Sigmoid colon (tissue), 3 donors: Measurements from ENCODE around the gene NPW.

Experiments
- POLR2A ChIP-seq, 2 donors: fragments of 450-650 bp; IDR thresholded peaks; one replicate each; pipeline ENCODE4 v1.6.1; 2016; ENCODE audit warnings: antibody characterized with exemption in 2 of 2, mild to moderate bottlenecking in 2 of 2, moderate library complexity in 2 of 2
- TF ChIP-seq, protein P1 (sequence below), 4 experiments: fragments of 450-650 bp in 3 of 4; fragments of 200-600 bp in 1 of 4; IDR thresholded peaks; one replicate each; pipeline ENCODE4 v1.5.1; 2016 to 2019; ENCODE audit warnings: antibody characterized with exemption in 4 of 4, mild to moderate bottlenecking in 3 of 4, moderate library complexity in 2 of 4

DNA sequence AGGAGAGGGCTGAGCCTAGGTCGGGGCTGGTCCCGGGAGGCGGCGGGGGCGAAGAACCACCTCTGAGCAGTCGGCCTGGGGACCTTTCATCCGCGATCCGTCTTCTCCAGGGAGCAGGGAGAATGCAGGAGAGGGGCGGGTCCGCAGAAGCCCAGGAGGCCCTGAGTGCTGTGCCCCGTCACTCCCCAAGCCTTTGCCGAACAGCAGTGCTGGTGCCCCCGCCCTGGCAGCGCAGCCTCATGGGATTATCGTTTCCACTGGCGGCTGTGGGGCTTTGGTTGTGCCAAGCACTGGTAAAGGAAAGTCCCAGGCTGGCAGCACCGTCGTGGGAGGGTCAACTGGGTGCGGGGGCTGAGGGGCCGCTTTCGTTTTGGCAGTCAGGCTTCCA lies 47.1 kb upstream of the NPW start:
- TF ChIP-seq POLR2A (IDR thresholded peaks at IDR 0.05) = no peak
- TF ChIP-seq, protein P1, sequence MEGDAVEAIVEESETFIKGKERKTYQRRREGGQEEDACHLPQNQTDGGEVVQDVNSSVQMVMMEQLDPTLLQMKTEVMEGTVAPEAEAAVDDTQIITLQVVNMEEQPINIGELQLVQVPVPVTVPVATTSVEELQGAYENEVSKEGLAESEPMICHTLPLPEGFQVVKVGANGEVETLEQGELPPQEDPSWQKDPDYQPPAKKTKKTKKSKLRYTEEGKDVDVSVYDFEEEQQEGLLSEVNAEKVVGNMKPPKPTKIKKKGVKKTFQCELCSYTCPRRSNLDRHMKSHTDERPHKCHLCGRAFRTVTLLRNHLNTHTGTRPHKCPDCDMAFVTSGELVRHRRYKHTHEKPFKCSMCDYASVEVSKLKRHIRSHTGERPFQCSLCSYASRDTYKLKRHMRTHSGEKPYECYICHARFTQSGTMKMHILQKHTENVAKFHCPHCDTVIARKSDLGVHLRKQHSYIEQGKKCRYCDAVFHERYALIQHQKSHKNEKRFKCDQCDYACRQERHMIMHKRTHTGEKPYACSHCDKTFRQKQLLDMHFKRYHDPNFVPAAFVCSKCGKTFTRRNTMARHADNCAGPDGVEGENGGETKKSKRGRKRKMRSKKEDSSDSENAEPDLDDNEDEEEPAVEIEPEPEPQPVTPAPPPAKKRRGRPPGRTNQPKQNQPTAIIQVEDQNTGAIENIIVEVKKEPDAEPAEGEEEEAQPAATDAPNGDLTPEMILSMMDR (IDR thresholded peaks at IDR 0.05) = no peak
